Prostate gland (tissue), 2 donors: ENCODE data around the gene PPP1R36. TPM values are rescaled to one million over a fixed set of nuclear protein-coding genes. Genes with fewer than 3 reads are reported as not detected.

ENCODE experiments used
- DNase-seq: peaks from one replicate; pipeline ENCODE4 v3.0.0-alpha.2; 2019; ENCODE audit warnings: low spot score
- H3K27ac ChIP-seq, 2 donors: fragments of 200-600 bp; sonication (generic); 2 replicates each; pipeline ENCODE4 v1.5.1; 2017 to 2019
- H3K27me3 ChIP-seq: fragments of 200-600 bp; sonication (generic); replicated peaks from 2 replicates; pipeline ENCODE4 v1.5.1; 2019; ENCODE audit not compliant: insufficient read depth
- H3K36me3 ChIP-seq, 2 donors: fragments of 200-600 bp; sonication (generic); 1 replicate in 1 of 2; 2 replicates in 1 of 2; pipeline versions ENCODE4 v1.5.1 to v1.8.1; 2017 to 2019
- H3K4me1 ChIP-seq: fragments of 200-600 bp; sonication (generic); replicated peaks from 2 replicates; pipeline ENCODE4 v1.5.1; 2019
- H3K4me3 ChIP-seq, 2 donors: fragments of 200-600 bp; sonication (generic); 2 replicates each; pipeline ENCODE4 v1.5.1; 2017 to 2019
- H3K9me3 ChIP-seq: fragments of 200-600 bp; sonication (generic); 2 replicates; pipeline ENCODE4 v1.5.1; 2017
- POLR2A ChIP-seq: fragments of 450-650 bp; IDR thresholded peaks from one replicate; pipeline ENCODE4 v1.6.1; 2016; ENCODE audit warnings: antibody characterized with exemption, mild to moderate bottlenecking
- POLR2AphosphoS5 ChIP-seq: sonication (generic); formaldehyde crosslinking; IDR thresholded peaks from one replicate; pipeline ENCODE4 v1.6.1; 2017; ENCODE audit warnings: antibody characterized with exemption
- WGBS: methylation state at CpG from one replicate; pipeline ENCODE4 v1.1.5; 2018; 5-methylcytosine and 5-hydroxymethylcytosine counted together
- intact Hi-C: fragments of 100-400 bp; cut with DNase I; formaldehyde crosslinking; loops from one replicate; pipeline ENCODE4 v1.14.2; 2022
- total RNA-seq, 2 donors: library from RNA; depleted of rRNA; stranded (reverse); fragments of >200 nt; gene quantifications; one replicate each; pipeline ENCODE4 v1.1.0, GENCODE V29; 2016
- TF ChIP-seq, protein P1 (sequence below), 4 experiments: fragments of 200-600 bp in 2 of 4; fragments of 450-650 bp in 2 of 4; sonication (generic) in 2 of 4; IDR thresholded peaks; 1 replicate in 3 of 4; 2 replicates in 1 of 4; pipeline ENCODE4 v1.5.1; 2016 to 2019; ENCODE audit warnings: antibody characterized with exemption in 4 of 4, mild to moderate bottlenecking in 2 of 4, moderate library complexity in 2 of 4

Gene PPP1R36
- total RNA-seq, 2 donors from 2014 or later = 2.0 to 8.6 TPM

DNA sequence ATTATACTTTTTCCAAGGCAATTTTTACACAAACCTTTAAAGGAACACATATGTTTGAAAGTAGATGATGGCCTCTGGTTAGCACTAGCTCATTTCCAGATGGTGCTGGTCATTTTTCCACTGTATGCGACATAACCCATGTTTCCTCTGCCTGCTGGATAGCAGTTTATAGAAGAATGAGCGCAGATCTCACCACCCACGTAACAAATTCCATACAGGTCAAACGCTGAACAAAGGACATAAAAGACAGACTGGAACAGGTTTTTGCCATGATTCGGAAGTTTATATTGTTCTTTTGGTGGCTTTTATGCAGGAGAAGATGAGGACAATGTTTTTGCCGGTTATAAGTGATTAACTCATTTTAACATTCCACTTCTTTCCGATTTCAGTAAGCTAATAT, 30.7 kb downstream of the PPP1R36 start:
- Histone ChIP-seq H3K4me3 (no peak overlapping the region), H3K36me3 (no peaks in the 10 kb centered on the region), H3K9me3 (no peaks in the 10 kb centered on the region), H3K4me1 (no peaks in the 10 kb centered on the region), H3K27ac (no peak overlapping the region), H3K27me3 (no peaks in the 10 kb centered on the region)
- TF ChIP-seq POLR2AphosphoS5 (no peak), POLR2A (no peak)
- TF ChIP-seq, protein P1, sequence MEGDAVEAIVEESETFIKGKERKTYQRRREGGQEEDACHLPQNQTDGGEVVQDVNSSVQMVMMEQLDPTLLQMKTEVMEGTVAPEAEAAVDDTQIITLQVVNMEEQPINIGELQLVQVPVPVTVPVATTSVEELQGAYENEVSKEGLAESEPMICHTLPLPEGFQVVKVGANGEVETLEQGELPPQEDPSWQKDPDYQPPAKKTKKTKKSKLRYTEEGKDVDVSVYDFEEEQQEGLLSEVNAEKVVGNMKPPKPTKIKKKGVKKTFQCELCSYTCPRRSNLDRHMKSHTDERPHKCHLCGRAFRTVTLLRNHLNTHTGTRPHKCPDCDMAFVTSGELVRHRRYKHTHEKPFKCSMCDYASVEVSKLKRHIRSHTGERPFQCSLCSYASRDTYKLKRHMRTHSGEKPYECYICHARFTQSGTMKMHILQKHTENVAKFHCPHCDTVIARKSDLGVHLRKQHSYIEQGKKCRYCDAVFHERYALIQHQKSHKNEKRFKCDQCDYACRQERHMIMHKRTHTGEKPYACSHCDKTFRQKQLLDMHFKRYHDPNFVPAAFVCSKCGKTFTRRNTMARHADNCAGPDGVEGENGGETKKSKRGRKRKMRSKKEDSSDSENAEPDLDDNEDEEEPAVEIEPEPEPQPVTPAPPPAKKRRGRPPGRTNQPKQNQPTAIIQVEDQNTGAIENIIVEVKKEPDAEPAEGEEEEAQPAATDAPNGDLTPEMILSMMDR (IDR thresholded peaks at IDR 0.05) = no peak
- DNase-seq = no peak
- intact Hi-C loops = no loop called here
- 54% methylated on average over 7 of the region's 7 CpGs for WGBS

DNA sequence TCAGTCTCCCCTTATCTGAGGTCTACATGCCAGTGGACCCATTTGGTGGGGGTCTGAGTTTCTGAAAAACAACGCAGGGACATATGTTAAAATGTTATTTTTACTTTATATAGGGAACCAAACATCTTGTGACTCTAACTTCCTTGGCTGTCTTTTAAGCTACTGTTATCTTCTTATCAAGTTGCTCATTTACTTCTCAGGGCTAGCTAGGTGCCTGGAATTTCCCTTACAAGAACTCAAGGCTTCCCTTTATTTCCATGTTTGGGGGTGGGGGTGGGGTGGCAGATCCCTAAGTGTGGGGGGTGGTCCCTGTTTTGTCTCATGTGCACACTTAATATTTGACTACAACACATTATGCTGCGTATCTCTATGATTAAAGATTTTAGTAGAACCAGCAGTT, 31.6 kb downstream of the PPP1R36 start:
- H3K9me3 ChIP-seq = no peaks in the 10 kb centered on the region
- H3K27me3 ChIP-seq = no peaks in the 10 kb centered on the region
- H3K4me3 ChIP-seq = no peak overlapping the region
- DNase-seq = no peak
- TF ChIP-seq, protein P1 (IDR thresholded peaks at IDR 0.05) = no peak
- no peak for TF ChIP-seq POLR2A
- no peak for TF ChIP-seq POLR2AphosphoS5
- H3K27ac ChIP-seq = no peak overlapping the region
- no peaks in the 10 kb centered on the region for H3K36me3 ChIP-seq
- intact Hi-C loops = no loop called here
- no peaks in the 10 kb centered on the region for H3K4me1 ChIP-seq
- 83% methylated on average over 2 of the region's 2 CpGs for WGBS

DNA sequence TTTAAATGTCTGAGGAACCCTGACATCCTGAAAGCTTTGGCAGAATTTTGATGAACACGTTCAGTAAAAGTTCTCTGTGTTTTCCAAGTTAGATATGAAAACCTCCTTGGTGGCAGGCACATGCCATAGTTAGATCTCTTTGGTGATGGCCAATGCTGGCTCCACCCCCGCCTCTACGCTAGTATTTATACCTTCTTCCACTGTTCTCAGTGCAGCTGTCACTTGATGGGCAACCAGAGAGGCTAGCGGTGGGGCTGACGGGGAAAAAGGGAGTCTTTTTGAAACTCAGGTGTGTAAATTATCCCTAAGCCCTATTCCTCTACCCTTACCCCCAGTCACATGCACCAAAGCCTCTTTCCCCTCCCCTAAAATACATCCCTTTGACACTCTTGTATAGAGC, 32.1 kb downstream of the PPP1R36 start:
- H3K27ac ChIP-seq = no peak overlapping the region
- H3K9me3 ChIP-seq = no peaks in the 10 kb centered on the region
- H3K36me3 ChIP-seq = no peaks in the 10 kb centered on the region
- H3K27me3 ChIP-seq = no peaks in the 10 kb centered on the region
- no peak for DNase-seq
- 79% methylated on average over 5 of the region's 5 CpGs for WGBS
- no peak overlapping the region for H3K4me3 ChIP-seq
- no peaks in the 10 kb centered on the region for H3K4me1 ChIP-seq
- intact Hi-C loops = no loop called here
- TF ChIP-seq POLR2AphosphoS5 (no peak), POLR2A (no peak)
- TF ChIP-seq, protein P1 (IDR thresholded peaks at IDR 0.05) = no peak

DNA sequence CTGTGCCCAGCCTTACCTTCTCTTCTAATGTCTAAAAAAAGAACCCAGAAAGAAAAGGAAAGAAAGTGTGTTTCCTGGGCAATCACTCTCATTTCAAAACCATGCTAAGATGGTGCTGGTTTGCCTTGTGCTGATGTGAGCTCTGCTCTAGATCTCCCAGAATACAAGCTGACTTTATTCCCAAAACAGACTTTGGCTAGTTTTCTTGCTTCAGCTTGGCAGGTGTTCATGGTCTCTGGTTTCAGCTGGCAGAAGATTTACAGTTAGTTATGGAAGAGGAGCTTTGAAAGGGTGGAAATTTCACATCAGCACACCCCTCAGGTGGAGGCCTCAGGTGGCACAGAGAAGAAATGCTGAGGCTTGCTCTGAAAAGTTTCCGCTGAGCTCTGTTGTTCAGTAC, 34.4 kb downstream of the PPP1R36 start:
- Histone ChIP-seq H3K4me1 (no peaks in the 10 kb centered on the region), H3K9me3 (no peaks in the 10 kb centered on the region), H3K4me3 (no peak overlapping the region), H3K27me3 (no peaks in the 10 kb centered on the region), H3K36me3 (no peaks in the 10 kb centered on the region), H3K27ac (no peak overlapping the region)
- intact Hi-C loops = no loop called here
- no peak for TF ChIP-seq POLR2A
- TF ChIP-seq, protein P1 (IDR thresholded peaks at IDR 0.05) = no peak
- TF ChIP-seq POLR2AphosphoS5 = no peak
- no peak for DNase-seq
- WGBS = 76% methylated on average over 1 of the region's 1 CpG

DNA sequence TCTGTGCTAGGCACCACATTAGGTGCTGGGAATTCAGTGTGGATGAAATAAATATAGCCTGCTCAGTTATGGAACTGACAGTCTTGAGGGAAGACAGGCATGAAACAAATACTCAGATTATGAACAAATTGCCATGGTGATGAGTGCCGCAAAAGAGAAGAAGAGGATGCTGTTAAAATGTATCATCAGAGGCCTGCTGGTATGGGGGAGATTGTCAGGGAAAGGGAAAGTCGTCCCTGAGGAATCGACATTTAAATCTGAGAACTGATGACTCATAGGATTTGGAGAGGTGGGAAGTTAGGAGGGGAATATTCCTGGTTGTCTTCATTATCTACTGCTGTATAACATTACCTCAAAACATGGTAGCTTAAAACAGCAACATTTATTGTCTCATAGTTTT, 42.0 kb downstream of the PPP1R36 start:
- Histone ChIP-seq H3K36me3 (peaks cover 0 to 2% of the 10 kb centered on the region in 2 donors), H3K4me1 (no peaks in the 10 kb centered on the region), H3K27me3 (no peaks in the 10 kb centered on the region), H3K27ac (no peak overlapping the region), H3K4me3 (no peak overlapping the region), H3K9me3 (no peaks in the 10 kb centered on the region)
- intact Hi-C loops = no loop called here
- DNase-seq = no peak
- TF ChIP-seq, protein P1 (IDR thresholded peaks at IDR 0.05) = no peak
- TF ChIP-seq POLR2AphosphoS5 = no peak
- TF ChIP-seq POLR2A = no peak
- 88% methylated on average over 3 of the region's 3 CpGs for WGBS
